Mucosa of descending colon (tissue), 3 donors: ENCODE data around the gene ZNF770. TPM values are rescaled to one million over a fixed set of nuclear protein-coding genes. Genes with fewer than 3 reads are reported as not detected.

Experiments
- ATAC-seq: fragments of 200-7000 bp; cut with Tn5 transposase; one replicate; pipeline ENCODE4 v1.9.1; 2020; ENCODE audit warnings: mild to moderate bottlenecking, moderate library complexity
- DNase-seq, 3 donors: peaks; one replicate each; pipeline ENCODE4 v3.0.0-alpha.2; 2020
- H3K36me3 ChIP-seq: fragments of 200-600 bp; one replicate; pipeline ENCODE4 v1.8.0; 2021; ENCODE audit warnings: low read depth, mild to moderate bottlenecking
- H3K4me1 ChIP-seq: fragments of 200-600 bp; one replicate; pipeline ENCODE4 v1.8.0; 2021; ENCODE audit warnings: low read depth, mild to moderate bottlenecking
- H3K4me3 ChIP-seq: fragments of 200-600 bp; one replicate; pipeline ENCODE4 v1.8.0; 2021; ENCODE audit warnings: mild to moderate bottlenecking
- H3K9me3 ChIP-seq: fragments of 200-600 bp; one replicate; pipeline ENCODE4 v1.8.0; 2021; ENCODE audit warnings: mild to moderate bottlenecking
- CTCF ChIP-seq: fragments of 200-600 bp; IDR thresholded peaks from one replicate; pipeline ENCODE4 v1.8.0; 2022; ENCODE audit warnings: antibody characterized with exemption, mild to moderate bottlenecking
- intact Hi-C, 2 donors: fragments of 100-400 bp; cut with DNase I in 1 of 2; cut with micrococcal nuclease in 1 of 2; formaldehyde crosslinking; loops; one replicate each; pipeline versions ENCODE4 v1.11.0 to v1.11.1; 2022; cut with DNase I, micrococcal nuclease
- total RNA-seq, 3 donors: library from RNA; stranded (reverse); fragmentation: NEBNext Ultra II Directional in 2 of 3; extraction: Animal tissue kit (Norgen Biotek cat#: 25700) in 2 of 3; gene quantifications; one replicate each; pipeline versions ENCODE4 v1.2.1 to v1.2.4, GENCODE V29; 2021 to 2023
- donor health status: DM: no; HTN: no; CAD: no; lungs with moderate emphysema.
- donor health status: DM: no; HTN: no; CAD: no.
- donor health status: DM: no; HTN: yes; CAD: no.

ZNF770 gene
- total RNA-seq, 3 donors from 2014 or later = 20.3 to 24.0 (median 21.2) TPM

DNA sequence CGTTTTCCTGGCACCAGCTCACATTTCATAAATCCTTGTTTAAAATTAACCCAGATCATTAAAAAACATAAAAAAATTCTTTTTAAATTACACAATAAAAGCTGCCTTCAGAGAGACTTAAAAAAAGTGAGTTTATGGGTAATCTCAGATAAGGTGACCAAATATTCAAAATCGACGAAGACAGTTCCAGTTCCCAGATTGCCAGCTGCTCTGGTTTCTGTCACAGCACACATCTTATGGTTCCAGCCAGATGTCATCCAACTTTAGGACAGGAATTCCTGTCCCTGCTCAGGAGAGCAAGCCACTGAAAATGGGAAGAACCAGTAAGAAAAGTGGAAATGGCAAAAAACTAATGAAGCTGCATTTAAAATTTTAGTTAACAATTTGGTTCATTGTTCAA lies 15.8 kb upstream of the ZNF770 start:
- no peaks in the 10 kb centered on the region for H3K4me1 ChIP-seq
- no peak overlapping the region for H3K4me3 ChIP-seq
- no peaks in the 10 kb centered on the region for H3K9me3 ChIP-seq
- H3K36me3 ChIP-seq = no peaks in the 10 kb centered on the region
- intact Hi-C loops = no loop called here
- no peak for ATAC-seq
- DNase-seq = no peak
- TF ChIP-seq CTCF = no peak

GRCh38 chr15:35000511-35000910 lies 12.4 kb upstream of the ZNF770 start:
- Histone ChIP-seq H3K36me3 (no peaks in the 10 kb centered on the region), H3K9me3 (no peaks in the 10 kb centered on the region), H3K4me3 (no peak overlapping the region), H3K4me1 (no peaks in the 10 kb centered on the region)
- ATAC-seq = no peak
- no peak for DNase-seq
- intact Hi-C loops = no loop called here
- no peak for TF ChIP-seq CTCF

DNA sequence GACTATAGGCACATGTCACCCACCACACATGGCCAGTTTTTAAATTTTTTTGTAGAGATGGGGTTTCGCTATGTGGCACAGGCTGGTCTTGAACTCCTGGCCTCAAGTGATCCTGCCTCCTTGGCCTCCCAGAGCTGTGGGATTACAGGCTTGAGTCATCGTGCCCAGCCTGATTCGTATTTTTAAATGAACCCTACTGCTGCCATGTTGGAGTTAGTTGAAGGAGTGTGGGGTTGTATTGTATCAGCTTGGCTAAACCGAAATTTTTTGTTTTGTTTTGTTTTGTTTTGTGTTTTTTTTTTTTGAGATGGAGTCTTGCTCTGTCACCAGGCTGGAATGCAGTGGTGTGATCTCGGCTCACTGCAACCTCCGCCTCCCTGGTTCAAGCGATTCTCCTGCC lies 11.8 kb upstream of the ZNF770 start:
- no peak for TF ChIP-seq CTCF
- Histone ChIP-seq H3K4me3 (no peak overlapping the region), H3K9me3 (no peaks in the 10 kb centered on the region), H3K36me3 (no peaks in the 10 kb centered on the region), H3K4me1 (no peaks in the 10 kb centered on the region)
- DNase-seq = no peak
- ATAC-seq = no peak
- intact Hi-C loops = no loop called here

DNA sequence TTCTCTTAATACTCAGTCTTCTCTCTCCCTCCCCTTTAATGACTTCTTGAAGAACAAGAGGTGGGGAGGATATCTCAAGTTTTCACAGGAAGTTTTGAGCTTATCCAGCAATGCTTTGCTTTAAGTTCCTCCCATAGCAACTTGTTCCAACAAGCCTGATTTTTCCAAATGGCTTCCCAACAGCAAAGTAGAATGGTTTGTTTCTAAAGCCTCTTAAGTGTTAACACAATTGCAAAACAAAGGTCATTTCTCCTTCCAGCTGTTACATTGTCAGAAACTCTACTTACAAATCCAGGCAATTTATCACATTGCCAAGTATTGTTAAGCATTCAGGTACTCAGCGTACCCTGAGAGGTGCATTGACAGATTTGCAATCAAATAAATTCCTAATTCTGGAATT lies 6.8 kb upstream of the ZNF770 start:
- ATAC-seq (no peak), DNase-seq (no peak)
- Histone ChIP-seq H3K36me3 (no peaks in the 10 kb centered on the region), H3K4me3 (no peak overlapping the region), H3K9me3 (no peaks in the 10 kb centered on the region), H3K4me1 (no peaks in the 10 kb centered on the region)
- TF ChIP-seq CTCF = no peak
- intact Hi-C loops = no loop called here

- H3K9me3 ChIP-seq = no peaks in the 10 kb centered on the region
- no peak overlapping the region for H3K4me3 ChIP-seq
- H3K36me3 ChIP-seq = no peaks in the 10 kb centered on the region
- DNase-seq (no peak), ATAC-seq (no peak)
- no peak for TF ChIP-seq CTCF
- intact Hi-C loops = no loop called here
- H3K4me1 ChIP-seq = no peaks in the 10 kb centered on the region
Observed at GRCh38 chr15:34993877-34994276, 5.8 kb upstream of the ZNF770 start.

DNA sequence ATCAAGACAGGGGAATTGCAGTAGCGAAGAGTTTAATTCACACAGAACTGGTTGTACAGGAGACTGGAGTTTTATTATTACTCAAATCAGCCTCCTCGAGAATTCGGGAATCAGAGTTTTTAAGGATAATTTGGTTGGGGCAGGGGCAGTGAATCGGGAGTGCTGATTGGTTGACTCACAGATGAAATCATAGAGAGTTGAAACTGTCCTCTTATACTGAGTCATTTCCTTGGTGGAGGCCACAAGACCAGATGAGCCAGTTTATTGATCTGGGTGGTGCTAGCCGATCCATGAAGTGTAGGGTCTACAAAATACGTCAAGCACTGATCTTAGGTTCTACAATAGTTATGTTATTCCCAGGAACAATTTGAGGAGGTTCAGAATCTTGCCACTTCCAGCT lies 5.3 kb upstream of the ZNF770 start:
- TF ChIP-seq CTCF = no peak
- Histone ChIP-seq H3K36me3 (no peaks in the 10 kb centered on the region), H3K9me3 (no peaks in the 10 kb centered on the region), H3K4me3 (no peak overlapping the region), H3K4me1 (no peaks in the 10 kb centered on the region)
- no peak for DNase-seq
- intact Hi-C loops = no loop called here
- ATAC-seq = no peak
